Liver (tissue), 9 donors: ENCODE measurements around the gene CD40. TPM values are rescaled to one million over a fixed set of nuclear protein-coding genes. Genes with fewer than 3 reads are reported as not detected.
"Not testable (repeated sequence)": the region's sequence is repeated elsewhere in the genome, so short reads cannot be mapped to it uniquely, and the experiment has no call there.

Experiments
- DNase-seq: peaks from one replicate; pipeline ENCODE4 v3.0.0-alpha.2; 2017; ENCODE audit warnings: low spot score
- H3K27ac ChIP-seq, 2 donors: one replicate each; pipeline ENCODE4 v1.7.0; 2013; ENCODE audit warnings: inconsistent platforms in 2 of 2, low read length in 2 of 2, control low read depth in 1 of 2, low read depth in 1 of 2, mild to moderate bottlenecking in 1 of 2
- H3K27me3 ChIP-seq, 4 donors: one replicate each; pipeline versions ENCODE4 v1.6.1 to v1.7.0; 2013; ENCODE audit warnings: low read length in 3 of 4, inconsistent platforms in 1 of 4, mild to moderate bottlenecking in 1 of 4, moderate library complexity in 1 of 4; ENCODE audit not compliant: control insufficient read depth in 4 of 4, insufficient read depth in 4 of 4
- H3K36me3 ChIP-seq, 4 donors: one replicate each; pipeline versions ENCODE4 v1.6.1 to v1.7.0; 2013; ENCODE audit warnings: low read length in 3 of 4, mild to moderate bottlenecking in 3 of 4, low read depth in 1 of 4, moderate library complexity in 1 of 4; ENCODE audit not compliant: control insufficient read depth in 4 of 4, insufficient read depth in 3 of 4
- H3K4me1 ChIP-seq, 4 donors: one replicate each; pipeline versions ENCODE4 v1.6.1 to v1.7.0; 2013; ENCODE audit warnings: low read length in 3 of 4, mild to moderate bottlenecking in 3 of 4, moderate library complexity in 1 of 4; ENCODE audit not compliant: control insufficient read depth in 4 of 4, insufficient read depth in 4 of 4
- H3K4me3 ChIP-seq, 3 donors: one replicate each; pipeline versions ENCODE4 v1.6.1 to v1.7.0; 2013; ENCODE audit warnings: low read length in 3 of 3, control low read depth in 1 of 3, low read depth in 1 of 3, mild to moderate bottlenecking in 1 of 3
- H3K9ac ChIP-seq, 2 donors: one replicate each; pipeline ENCODE4 v1.7.0; 2013; ENCODE audit warnings: low read length in 2 of 2, mild to moderate bottlenecking in 2 of 2, moderate library complexity in 2 of 2, control low read depth in 1 of 2, low read depth in 1 of 2
- H3K9me3 ChIP-seq, 4 donors: one replicate each; pipeline versions ENCODE4 v1.6.1 to v1.7.0; 2013; ENCODE audit warnings: low read length in 3 of 4; ENCODE audit not compliant: control insufficient read depth in 4 of 4
- EGR1 ChIP-seq, 2 donors: IDR thresholded peaks; 2 replicates each; pipeline ENCODE4 v1.6.1; 2016 to 2018; ENCODE audit warnings: antibody characterized with exemption in 2 of 2, low read depth in 2 of 2
- FOXA1 ChIP-seq: IDR thresholded peaks from 2 replicates; pipeline ENCODE4 v1.6.1; 2016; ENCODE audit warnings: antibody characterized with exemption
- FOXA2 ChIP-seq: IDR thresholded peaks from 2 replicates; pipeline ENCODE4 v1.6.1; 2016; ENCODE audit warnings: antibody characterized with exemption
- GABPA ChIP-seq, 2 donors: IDR thresholded peaks in 1 of 2; conservative IDR thresholded peaks in 1 of 2; 2 replicates each; pipeline ENCODE4 v1.6.1; 2016; ENCODE audit warnings: antibody characterized with exemption in 2 of 2, mild to moderate bottlenecking in 1 of 2, moderate library complexity in 1 of 2
- HNF4A ChIP-seq, 2 donors: conservative IDR thresholded peaks; 2 replicates each; pipeline ENCODE4 v1.6.1; 2016; ENCODE audit warnings: antibody characterized with exemption in 2 of 2, mild to moderate bottlenecking in 2 of 2
- HNF4G ChIP-seq: IDR thresholded peaks from 2 replicates; pipeline ENCODE4 v1.6.1; 2016; ENCODE audit warnings: antibody characterized with exemption
- JUND ChIP-seq, 2 donors: IDR thresholded peaks; 2 replicates each; pipeline ENCODE4 v1.6.1; 2016; ENCODE audit warnings: antibody characterized with exemption in 2 of 2
- RAD21 ChIP-seq, 2 donors: IDR thresholded peaks; 2 replicates each; pipeline ENCODE4 v1.6.1; 2016; ENCODE audit warnings: antibody characterized with exemption in 2 of 2, mild to moderate bottlenecking in 2 of 2
- SP1 ChIP-seq: IDR thresholded peaks from 2 replicates; pipeline ENCODE4 v1.6.1; 2018; ENCODE audit warnings: antibody characterized with exemption, mild to moderate bottlenecking
- TAF1 ChIP-seq: conservative IDR thresholded peaks from 2 replicates; pipeline ENCODE4 v1.6.1; 2016; ENCODE audit warnings: antibody characterized with exemption, mild to moderate bottlenecking
- YY1 ChIP-seq: IDR thresholded peaks from 2 replicates; pipeline ENCODE4 v1.6.1; 2016; ENCODE audit warnings: antibody characterized with exemption, mild to moderate bottlenecking
- WGBS: extraction: QIAGEN DNeasy Blood & Tissue Kit; methylation state at CpG from one replicate; pipeline ENCODE4 v1.1.7; 2013; 5-methylcytosine and 5-hydroxymethylcytosine counted together
- polyA plus RNA-seq, 2 donors: library from polyadenylated mRNA; stranded (reverse) in 1 of 2; unstranded in 1 of 2; fragments of 200-250 nt in 1 of 2; fragments of >200 nt in 1 of 2; fragmentation: Nextera tagmentation in 1 of 2; extraction: Ambion mirVana in 1 of 2; gene quantifications; one replicate each; pipeline versions ENCODE4 v1.2.1 to v1.2.3, GENCODE V29; 2013 to 2015
- total RNA-seq, 2 donors: library from RNA; depleted of rRNA; stranded (reverse); fragments of >200 nt; gene quantifications; one replicate each; pipeline ENCODE4 v1.2.3, GENCODE V29; 2014
- TF ChIP-seq, protein P1 (sequence below): IDR thresholded peaks from 2 replicates; pipeline ENCODE4 v1.6.1; 2016; ENCODE audit warnings: antibody characterized with exemption
- TF ChIP-seq, protein P2 (sequence below): fragments of 150-350 bp; IDR thresholded peaks from 2 replicates; pipeline ENCODE4 v1.5.1; 2017; ENCODE audit warnings: improper control_type of control experiment, low read depth, low read length; ENCODE audit not compliant: missing input control
- TF ChIP-seq, protein P3 (sequence below): IDR thresholded peaks from 2 replicates; pipeline ENCODE4 v1.6.1; 2016; ENCODE audit warnings: antibody characterized with exemption
- donor health status: healthy.
- donor health status: healthy.
- donor health status: healthy.
- donor health status: healthy.
- donor health status: healthy.

The CD40 gene
- total and polyA plus RNA-seq, 4 donors = 2.2 to 9.4 (median 6.0) TPM

DNA sequence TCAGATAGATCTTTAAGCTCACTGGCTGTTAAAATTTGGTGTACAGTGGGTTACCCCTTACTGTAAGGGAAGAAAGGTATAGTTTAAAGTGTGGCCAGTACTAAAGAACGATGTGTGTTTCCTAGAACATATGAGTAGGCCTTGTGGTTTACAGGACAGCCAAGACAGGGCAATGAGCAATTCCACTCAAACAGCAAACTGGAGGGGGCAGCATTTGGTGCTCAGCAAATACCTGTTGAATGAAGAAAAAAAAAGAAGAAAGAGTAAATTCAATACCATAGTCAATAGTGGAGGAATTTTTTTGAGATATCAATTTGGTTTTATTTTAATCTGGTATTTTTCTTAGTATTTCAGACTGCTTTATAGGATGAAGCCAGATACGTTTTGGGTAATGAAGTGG is 24.6 kb upstream of the CD40 start (continued):
- TF ChIP-seq GABPA (IDR thresholded peaks at IDR 0.05 in 1 of 2, conservative IDR thresholded peaks at IDR 0.05 in 1 of 2) (no peak), FOXA2 (no peak), SP1 (no peak), JUND (IDR thresholded peaks at IDR 0.05) (no peak), HNF4G (no peak), FOXA1 (no peak), YY1 (no peak)
- TF ChIP-seq, protein P1, sequence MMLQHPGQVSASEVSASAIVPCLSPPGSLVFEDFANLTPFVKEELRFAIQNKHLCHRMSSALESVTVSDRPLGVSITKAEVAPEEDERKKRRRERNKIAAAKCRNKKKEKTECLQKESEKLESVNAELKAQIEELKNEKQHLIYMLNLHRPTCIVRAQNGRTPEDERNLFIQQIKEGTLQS = no peak

DNA sequence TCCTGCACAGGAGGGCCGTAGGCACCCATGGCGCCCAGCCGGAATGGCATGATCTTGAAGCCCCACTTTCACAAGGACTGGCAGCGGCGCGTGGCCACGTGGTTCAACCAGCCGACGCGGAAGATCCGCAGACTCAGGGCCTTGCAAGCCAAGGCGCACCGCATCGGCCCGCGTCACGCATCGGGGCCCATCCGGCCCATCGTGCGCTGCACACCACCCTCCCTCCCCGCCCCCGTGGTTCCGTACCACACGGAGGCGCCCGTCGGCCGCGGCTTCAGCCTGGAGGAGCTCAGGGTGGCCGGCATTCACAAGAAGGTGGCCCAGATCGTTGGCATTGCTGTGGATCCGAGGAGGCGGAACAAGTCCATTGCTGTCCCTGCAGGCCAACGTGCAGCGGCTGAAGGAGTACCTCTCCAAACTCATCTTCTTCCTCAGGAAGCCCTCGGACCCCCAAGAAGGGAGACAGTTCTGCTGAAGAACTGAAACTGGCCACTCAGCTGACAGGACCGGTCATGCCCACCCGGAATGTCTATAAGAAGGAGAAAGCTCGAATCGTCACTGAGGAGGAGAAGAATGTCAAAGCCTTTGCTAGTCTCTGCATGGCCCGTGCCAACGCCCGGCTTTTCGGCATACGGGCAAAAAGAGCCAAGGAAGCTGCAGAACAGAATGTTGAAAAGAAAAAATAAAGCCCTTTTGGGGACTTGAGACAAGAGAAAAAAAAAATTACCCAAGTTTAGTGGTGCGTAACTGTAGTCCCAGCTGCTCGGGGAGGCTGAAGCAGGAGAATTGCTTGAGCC is 18.4 kb upstream of the CD40 start:
- WGBS = 34% methylated on average over 48 of the region's 48 CpGs
- no peak overlapping the region for H3K27ac ChIP-seq
- DNase-seq = no peak
- peak; percentile 24 to 38 for TF ChIP-seq RAD21 (IDR thresholded peaks at IDR 0.05)
- no peak for TF ChIP-seq HNF4A (conservative IDR thresholded peaks at IDR 0.05)
- no peak for TF ChIP-seq SP1
- no peak overlapping the region for H3K4me3 ChIP-seq
- peaks cover 0 to 2% (median under 1%) of the 10 kb centered on the region in 4 donors for H3K4me1 ChIP-seq
- no peaks in the 10 kb centered on the region for H3K36me3 ChIP-seq
- H3K9me3 ChIP-seq = peaks cover 0 to 3% (median 0%) of the 10 kb centered on the region in 4 donors
- no peak overlapping the region for H3K9ac ChIP-seq
- H3K27me3 ChIP-seq = peaks cover 0 to 8% (median 3%) of the 10 kb centered on the region in 4 donors

DNA sequence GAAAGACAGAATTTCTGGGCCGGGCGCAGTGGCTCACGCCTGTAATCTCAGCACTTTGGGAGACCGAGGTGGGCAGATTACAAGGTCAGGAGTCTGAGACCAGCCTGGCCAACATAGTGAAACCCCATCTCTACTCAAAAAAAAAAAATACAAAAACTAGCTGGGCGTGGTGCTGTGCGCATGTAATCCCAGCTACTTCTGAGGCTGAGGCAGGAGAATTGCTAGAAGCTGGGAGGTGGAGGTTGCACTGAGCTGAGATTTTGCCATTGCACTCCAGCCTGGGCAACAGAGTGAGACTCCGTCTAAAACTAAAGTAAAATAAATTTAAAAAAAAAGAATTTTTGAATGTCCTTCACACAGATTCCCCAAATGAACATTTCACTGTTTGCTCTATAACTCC is 17.7 kb upstream of the CD40 start:
- H3K36me3 ChIP-seq, H3K27me3 ChIP-seq, DNase-seq, H3K27ac ChIP-seq, H3K9ac ChIP-seq, H3K4me1 ChIP-seq, H3K9me3 ChIP-seq, H3K4me3 ChIP-seq: not testable (repeated sequence)
- whole genome bisulfite sequencing = 83% methylated on average over 7 of the region's 7 CpGs

DNA sequence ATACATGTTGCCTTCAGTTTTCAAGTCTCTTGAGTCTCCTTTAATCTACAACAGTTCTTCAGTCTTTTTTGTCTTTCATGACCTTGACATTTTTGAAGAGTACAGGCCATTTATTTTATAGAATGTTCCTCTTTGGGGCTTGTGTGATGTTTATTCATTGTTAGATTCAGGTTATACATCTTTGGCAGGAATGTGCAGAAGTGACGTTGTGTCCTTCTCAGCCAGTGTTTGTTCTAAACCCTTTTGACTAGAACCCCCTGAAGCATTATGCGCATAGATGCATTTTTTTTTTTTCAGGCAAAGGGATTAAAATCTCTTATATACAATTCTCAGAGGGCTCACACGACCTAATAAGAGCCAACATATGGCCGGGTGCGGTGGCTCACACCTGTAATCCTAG is 17.1 kb upstream of the CD40 start:
- Histone ChIP-seq H3K9ac (no peak overlapping the region), H3K4me1 (peaks cover 0 to 2% (median under 1%) of the 10 kb centered on the region in 4 donors), H3K9me3 (peaks cover 0 to 3% (median 0%) of the 10 kb centered on the region in 4 donors), H3K27me3 (peaks cover 0 to 8% (median 4%) of the 10 kb centered on the region in 4 donors), H3K27ac (no peak overlapping the region), H3K4me3 (no peak overlapping the region), H3K36me3 (no peaks in the 10 kb centered on the region)
- 72% methylated on average over 5 of the region's 5 CpGs for WGBS
- DNase-seq = no peak
- TF ChIP-seq SP1 = no peak
- TF ChIP-seq HNF4G = no peak
- no peak for TF ChIP-seq GABPA (IDR thresholded peaks at IDR 0.05 in 1 of 2, conservative IDR thresholded peaks at IDR 0.05 in 1 of 2)
- no peak for TF ChIP-seq FOXA2

DNA sequence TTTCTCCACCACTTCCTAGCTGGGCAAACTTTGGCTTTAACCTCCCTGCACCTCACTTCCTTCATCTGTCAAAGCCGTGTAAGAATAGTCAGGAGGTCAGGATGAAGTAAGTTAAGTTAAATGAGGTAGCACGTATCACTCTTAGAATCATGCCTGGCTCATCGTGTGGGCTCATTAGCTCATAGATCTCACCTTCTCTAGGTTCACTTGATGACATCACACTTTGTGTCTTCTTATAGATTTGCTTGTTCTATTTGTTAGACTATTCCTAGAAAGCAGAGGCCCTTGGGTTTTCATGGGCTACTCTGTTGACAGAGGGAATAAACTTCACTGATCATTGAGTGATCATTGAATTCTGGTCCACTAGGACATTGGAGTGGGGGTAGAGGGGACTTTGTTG is 16.2 kb upstream of the CD40 start:
- peaks cover 0 to 3% (median 0%) of the 10 kb centered on the region in 4 donors for H3K9me3 ChIP-seq
- peaks cover 0 to 8% (median 4%) of the 10 kb centered on the region in 4 donors for H3K27me3 ChIP-seq
- no peak for DNase-seq
- peaks cover 0 to 2% (median under 1%) of the 10 kb centered on the region in 4 donors for H3K4me1 ChIP-seq
- WGBS = 75% methylated on average over 3 of the region's 3 CpGs
- no peak overlapping the region for H3K9ac ChIP-seq
- H3K4me3 ChIP-seq = no peak overlapping the region
- H3K27ac ChIP-seq = no peak overlapping the region
- no peaks in the 10 kb centered on the region for H3K36me3 ChIP-seq
- TF ChIP-seq HNF4A (conservative IDR thresholded peaks at IDR 0.05) = no peak
- TF ChIP-seq SP1 = no peak
- TF ChIP-seq TAF1 = no peak
- no peak for TF ChIP-seq FOXA1
- no peak for TF ChIP-seq EGR1 (IDR thresholded peaks at IDR 0.05; ENCODE audit: low read depth in 2 of 2)
- no peak for TF ChIP-seq FOXA2
- TF ChIP-seq, protein P2, sequence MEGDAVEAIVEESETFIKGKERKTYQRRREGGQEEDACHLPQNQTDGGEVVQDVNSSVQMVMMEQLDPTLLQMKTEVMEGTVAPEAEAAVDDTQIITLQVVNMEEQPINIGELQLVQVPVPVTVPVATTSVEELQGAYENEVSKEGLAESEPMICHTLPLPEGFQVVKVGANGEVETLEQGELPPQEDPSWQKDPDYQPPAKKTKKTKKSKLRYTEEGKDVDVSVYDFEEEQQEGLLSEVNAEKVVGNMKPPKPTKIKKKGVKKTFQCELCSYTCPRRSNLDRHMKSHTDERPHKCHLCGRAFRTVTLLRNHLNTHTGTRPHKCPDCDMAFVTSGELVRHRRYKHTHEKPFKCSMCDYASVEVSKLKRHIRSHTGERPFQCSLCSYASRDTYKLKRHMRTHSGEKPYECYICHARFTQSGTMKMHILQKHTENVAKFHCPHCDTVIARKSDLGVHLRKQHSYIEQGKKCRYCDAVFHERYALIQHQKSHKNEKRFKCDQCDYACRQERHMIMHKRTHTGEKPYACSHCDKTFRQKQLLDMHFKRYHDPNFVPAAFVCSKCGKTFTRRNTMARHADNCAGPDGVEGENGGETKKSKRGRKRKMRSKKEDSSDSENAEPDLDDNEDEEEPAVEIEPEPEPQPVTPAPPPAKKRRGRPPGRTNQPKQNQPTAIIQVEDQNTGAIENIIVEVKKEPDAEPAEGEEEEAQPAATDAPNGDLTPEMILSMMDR = no peak
- TF ChIP-seq, protein P3, sequence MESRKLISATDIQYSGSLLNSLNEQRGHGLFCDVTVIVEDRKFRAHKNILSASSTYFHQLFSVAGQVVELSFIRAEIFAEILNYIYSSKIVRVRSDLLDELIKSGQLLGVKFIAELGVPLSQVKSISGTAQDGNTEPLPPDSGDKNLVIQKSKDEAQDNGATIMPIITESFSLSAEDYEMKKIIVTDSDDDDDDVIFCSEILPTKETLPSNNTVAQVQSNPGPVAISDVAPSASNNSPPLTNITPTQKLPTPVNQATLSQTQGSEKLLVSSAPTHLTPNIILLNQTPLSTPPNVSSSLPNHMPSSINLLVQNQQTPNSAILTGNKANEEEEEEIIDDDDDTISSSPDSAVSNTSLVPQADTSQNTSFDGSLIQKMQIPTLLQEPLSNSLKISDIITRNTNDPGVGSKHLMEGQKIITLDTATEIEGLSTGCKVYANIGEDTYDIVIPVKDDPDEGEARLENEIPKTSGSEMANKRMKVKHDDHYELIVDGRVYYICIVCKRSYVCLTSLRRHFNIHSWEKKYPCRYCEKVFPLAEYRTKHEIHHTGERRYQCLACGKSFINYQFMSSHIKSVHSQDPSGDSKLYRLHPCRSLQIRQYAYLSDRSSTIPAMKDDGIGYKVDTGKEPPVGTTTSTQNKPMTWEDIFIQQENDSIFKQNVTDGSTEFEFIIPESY = no peak
